Stimulated activated CD4-positive, alpha-beta T cell treated with anti-CD3 and anti-CD28 coated beads, Interleukin-2, amount 100 ng/mL, for 48 hours (primary cell): Measurements from ENCODE around the gene ZNF507.

Experiments
- DNase-seq, 2 donors: peaks; one replicate each; pipeline ENCODE4 v3.0.0-alpha.2; 2020

ZNF507 gene

DNA sequence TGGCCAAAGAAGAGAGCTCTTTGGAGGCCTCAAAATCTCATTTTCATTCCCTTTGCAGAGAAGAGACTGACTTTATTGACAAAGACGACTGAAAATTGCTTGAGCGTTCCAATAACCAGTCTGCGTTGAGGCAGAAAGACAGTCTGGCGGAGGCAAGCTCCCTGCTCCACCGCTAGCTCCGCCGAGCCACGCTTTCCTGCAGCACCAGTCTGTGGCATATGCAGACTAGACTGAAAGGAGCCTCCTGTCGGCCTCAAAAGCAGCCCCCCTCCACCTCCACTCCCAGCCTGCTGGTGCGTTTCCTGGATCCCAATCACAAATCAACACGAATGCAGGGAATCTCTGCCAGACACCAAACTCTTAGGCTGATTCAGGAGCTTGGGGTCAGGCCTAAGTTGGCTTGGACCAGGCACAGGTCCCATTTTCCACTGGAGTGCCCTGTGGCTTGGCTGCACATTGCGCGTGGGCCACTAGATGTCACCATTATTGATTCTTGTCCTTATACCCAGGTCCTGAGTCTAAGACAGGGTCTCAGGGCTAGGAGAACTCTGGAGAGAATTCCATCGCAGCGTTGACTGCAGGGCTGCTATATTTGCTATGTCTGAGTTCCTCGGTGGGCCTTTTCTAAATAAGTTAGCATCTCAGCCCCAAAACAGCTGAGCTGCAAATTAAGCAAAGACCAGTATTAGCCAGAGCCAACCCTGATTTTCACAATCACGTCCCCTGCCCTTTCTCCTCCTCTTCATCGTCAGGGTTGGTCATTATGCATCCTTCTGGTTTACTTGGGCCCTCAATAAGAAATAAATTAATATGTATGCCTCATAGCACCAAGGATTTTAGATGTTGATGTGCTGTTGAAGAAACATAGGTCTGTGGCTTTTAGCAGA is 5.2 kb upstream of the ZNF507 start:
- DNase-seq, result peak; percentile 13 to 33

DNA sequence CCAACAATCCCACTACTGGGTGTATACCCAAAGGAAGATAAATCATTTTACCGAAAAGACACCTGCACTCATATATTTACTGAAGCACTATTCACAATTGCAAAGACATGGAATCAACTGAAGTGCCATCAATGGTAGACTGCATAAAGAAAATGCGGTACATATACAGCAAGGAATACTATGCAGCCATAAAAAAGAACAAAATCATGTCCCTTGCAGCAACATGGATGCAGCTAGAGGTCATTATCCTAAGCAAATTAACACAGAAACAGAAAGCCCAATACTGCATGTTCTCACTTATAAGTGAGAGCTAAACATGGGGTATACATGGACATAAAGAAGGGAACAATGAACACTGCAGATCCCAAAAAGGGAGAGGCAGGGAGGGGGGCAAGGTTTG is 2.7 kb upstream of the ZNF507 start:
- DNase-seq, result no peak

DNA sequence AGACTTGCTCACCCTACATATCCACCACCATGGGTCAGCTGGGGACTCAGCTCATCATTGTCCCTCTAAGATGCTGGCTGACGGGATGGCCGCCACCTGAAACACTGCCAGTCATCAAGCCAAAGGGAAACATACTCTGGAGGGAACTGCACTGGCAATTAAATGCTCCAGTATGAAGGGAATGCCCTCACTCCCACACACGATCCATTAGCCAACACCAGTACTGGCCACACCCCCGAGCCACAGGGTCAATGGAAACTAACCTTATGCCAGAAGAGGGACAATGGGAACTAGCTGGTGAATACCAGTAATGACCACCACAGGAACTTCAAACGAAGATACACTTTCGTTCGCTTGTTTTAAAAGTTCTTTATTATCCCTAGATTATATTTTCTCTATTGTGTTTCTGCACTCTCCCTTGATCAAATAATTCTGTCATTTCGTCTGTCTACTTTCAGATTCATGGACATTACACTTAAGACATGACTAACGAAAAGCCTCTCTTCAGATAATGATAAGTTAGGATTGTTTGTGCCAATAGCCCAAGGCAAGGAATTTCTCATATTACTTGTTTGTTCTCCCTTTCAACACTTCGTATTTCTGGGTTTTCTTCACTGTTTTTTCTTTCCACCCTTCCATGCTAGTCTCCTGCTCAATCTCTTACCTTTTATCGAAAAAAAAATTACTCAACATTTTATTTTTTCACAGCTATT is 1.7 kb upstream of the ZNF507 start:
- no peak for DNase-seq

DNA sequence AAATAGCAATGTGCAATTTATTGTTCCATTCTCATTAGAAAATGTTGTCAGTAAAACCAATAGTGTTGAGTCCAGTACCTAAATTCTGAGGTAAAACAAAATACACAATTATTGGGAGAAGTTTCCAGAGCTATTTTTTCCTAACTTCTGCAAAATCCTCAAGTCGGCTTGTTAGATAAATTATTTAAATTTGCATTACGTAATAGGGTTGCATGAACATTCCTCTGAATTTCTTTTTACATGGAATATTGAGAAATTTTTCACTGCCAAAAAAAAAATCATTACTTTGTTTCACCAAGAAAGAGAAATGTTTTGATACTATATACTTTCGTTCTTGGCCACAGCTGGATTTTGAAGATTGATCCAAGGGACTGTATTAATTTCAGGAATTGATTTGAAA is 1.5 kb downstream of the ZNF507 start:
- no peak for DNase-seq

DNA sequence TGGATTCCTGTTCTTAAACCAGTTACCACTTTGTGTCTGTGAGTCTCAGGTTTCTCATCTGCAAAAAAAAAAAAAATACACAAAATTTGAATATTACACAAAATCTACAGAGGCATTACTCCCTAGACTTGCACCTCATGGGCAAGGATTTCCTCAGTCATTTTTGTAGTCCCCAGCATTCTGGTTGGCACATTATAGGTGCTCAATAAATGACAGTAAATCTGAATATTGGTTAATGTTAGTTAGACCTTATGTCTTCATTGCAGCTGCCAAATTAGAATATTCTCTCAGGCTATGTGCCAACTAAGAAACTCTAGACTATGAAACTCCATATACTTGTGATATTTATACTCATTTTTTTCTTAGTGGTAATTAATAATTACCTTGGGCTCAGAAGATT is 2.2 kb downstream of the ZNF507 start:
- DNase-seq, result no peak

DNA sequence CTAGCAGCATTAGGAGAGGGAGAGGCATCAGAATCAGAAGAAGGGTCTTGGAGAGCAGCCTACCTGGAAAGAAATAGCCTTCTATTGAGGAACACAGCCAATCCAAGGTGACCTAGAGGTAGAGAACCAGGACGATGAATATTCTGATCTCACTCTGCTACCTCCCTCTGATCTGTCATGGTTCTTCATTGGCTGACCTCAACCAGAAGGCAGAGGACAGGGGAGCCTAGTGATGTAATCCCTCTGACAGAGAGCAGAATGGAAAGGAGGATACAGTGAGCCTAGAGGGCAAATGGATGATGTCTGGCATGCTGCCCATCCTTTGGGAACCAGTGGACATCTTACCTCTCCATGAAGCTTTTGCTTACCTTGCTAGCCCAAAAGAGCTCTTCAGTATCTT is 3.6 kb downstream of the ZNF507 start:
- no peak for DNase-seq

DNA sequence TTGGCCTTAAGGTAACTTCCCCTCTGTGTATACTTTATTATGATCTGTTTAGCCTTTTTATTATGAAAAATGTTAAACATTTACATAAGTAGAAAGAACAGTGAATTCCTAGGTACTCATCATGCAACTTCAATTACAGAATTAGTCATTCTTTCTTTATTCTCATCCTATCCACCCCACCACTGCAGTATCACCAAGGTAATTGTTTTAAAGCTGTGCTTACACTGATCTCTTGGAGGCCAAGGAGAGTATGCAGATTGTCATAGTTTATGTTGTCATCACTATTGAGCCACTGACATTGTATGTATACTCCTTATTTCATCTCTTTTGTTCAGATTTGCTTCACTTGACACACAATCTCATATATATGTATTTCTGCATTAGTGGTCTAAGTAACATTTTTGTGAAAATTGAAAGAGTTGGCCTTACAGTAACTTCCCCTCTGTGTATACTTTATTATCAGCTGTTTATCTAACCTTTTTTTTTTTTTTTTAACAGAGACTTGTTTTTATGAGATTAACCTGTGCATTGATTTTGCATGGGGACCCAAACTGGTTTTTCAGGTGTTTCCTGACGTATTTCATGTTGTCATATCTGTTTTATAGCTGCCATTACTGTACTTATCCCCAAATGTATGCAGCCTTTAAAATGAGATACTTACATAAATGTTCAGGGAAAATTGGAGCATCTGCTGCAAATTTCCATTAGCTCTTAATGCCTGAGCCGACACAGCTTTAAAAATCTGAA is 4.5 kb downstream of the ZNF507 start:
- no peak for DNase-seq

DNA sequence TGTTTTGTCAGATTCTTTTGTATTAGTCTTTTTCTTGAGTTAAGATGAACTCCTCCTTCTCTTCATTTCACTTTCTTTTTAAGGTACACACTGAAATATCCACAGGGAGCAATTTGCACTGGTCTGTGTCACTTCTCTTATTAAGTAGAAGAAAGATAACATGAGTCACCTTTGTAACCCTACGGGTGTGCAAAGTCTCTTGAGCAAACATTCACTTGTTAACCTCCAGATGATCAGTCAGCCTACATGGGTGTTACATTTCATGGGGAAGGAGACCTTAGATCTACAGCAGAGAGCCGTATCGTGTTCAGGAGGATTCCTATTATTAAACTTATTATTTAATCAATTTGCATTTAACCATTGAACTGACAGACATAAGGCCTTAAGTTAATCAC is 5.1 kb downstream of the ZNF507 start:
- DNase-seq, result no peak

DNA sequence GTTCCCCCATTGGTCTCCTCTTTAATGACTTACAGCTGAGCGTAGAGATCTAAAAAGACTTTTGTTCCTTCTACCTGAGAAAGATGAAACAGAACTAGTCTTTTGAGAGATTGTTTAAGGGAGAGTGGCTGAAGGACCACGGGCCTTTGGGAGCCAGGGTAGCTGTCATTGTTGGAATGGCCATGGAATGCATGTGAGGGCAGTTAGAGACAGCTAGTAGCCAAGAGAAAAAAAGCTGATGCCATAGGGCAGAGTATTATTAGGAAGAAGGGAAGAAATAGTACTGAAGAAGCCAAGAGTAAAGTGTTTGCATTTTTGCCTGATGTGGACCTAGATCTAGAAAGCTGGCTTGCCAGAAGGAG is 5.6 kb downstream of the ZNF507 start:
- no peak for DNase-seq

DNA sequence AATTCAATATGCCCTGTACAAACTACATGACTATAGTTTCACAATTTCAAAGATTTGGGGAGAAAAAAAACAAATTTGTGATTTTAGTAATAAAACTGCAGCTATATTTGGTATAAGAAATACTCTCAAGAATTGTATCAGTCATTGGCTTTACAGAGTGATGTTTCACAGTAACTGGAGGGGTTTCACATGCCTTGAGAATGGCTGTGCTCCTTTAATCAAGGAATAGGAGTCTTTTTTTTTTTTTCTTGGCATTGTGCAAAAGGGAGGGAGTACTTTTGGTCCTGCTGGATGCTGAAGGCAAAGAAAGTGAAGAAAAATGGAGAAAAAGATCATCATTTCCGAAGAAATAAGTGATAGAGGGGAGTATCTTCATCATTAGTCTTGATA is 6.8 kb downstream of the ZNF507 start:
- DNase-seq, result no peak

DNA sequence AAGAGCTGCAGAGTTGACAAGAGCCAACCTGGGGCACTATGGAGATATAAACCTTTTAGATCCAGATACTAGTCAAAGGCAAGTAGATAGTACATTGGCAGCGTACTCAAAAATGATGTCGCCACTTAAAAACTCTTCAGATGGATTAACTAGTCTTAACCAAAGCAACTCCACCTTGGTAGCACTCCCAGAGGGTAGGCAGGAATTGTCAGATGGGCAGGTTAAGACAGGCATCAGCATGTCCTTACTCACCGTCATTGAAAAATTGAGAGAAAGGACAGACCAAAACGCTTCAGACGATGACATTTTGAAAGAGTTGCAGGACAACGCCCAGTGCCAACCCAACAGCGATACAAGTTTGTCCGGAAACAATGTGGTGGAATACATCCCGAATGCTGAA is 8.9 kb downstream of the ZNF507 start:
- no peak for DNase-seq

DNA sequence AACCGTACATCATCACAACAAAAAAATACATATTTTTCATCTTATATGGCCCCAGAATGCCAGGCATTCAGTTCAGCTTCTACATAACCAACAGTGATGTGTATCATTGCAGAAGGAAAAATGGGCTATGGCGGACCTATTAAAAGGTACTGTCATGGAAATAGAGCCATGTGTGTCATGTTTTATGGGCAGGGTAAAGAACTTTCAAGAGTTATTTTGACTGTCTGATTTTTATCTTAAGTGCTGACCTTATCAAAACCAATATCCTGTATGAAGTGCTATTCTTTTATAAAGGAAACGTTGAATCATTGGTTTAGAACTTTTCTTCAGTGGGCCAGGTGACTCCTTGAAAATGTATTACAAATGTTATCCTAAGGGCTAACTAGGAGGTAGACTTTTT is 9.9 kb downstream of the ZNF507 start:
- no peak for DNase-seq

DNA sequence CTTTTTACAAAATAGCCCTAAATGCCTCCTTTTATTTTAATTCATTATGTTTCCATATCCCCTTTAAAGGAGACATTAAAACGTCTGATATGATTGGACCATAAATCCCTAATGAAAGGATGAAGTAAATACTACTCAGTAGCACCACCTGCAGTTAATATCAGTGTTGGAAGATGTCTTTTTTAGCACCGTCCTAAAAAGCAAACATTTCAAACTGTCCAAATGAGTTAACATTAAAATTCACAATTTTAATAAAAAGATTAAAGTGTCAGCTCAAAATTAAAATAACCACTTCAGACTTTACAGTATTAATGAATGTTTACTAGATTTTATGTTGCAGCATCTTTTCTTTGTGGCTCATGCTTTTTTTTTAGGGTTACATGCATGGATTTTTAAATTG is 12.3 kb downstream of the ZNF507 start:
- no peak for DNase-seq

DNA sequence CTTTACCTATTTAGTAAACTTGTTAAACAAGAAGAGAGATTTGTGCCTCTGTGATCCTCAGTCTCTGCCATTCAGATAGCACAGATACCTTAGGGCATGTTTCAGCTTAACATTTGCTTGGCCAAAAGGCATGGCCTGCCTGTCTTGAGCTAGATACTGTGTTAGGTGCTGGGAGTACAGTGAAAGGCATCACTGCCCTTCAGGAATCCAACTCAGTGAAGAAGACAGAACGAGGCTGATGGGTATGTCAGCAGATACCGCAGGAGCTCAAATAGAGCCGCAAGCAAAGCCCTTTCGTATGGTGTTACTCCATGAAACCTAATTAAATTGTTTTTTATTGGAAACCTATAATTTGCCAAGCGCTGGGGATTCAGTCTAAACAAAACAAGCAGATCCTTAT is 12.9 kb downstream of the ZNF507 start:
- DNase-seq, result no peak

DNA sequence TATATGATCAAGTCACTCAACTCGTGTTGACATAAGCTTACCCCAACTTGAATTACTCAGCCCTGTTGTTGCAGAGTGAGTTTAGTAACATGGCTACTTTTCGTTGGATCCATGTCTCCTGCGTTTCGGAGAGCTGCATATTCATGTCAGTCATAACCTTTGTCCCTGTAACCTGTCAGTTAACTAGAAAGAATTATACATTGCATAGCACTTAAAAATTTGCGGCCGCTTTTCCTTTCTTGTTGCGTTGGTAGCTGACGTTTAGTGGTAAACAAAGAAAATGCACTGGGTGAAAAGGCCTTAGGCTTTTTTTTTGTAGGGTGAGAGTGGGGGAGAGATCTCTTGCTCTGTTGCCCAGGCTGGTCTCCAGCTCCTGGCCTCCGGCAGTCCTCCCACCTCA is 14.2 kb downstream of the ZNF507 start:
- DNase-seq, result no peak

DNA sequence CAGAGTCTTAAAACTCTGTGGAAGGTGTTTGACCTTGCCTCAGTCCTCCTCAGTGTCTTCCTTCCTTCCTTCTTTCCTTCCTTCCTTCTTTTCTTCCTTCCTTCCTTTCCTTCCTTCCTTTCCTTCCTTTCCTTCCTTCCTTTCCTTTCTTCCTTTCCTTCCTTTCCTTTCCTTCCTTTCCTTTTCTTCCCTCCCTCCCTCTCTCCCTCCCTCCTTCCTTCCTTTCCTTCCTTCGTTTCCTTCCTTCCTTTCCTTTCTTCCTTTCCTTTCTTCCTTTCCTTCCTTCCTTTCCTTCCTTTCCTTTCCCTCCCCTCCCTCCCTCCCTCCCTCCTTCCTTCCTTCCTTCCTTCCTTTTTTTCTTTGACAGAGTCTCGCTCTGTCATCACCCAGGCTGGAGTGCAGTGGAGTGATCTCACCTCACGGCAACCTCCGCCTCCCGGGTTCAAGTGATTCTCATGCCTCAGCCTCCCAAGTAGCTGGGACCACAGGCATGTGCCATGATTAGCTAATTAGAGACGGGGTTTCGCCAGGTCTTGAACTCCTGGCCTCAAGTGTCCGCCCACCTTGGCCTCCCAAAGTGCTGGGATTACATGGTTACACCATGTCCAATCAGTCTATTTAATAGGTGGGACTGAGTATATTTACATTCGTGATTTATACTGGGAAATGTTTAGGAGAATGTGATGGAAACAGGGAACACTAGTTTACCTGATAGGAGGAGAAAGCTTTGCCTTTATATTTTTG is 16.3 kb downstream of the ZNF507 start:
- DNase-seq, result no peak

DNA sequence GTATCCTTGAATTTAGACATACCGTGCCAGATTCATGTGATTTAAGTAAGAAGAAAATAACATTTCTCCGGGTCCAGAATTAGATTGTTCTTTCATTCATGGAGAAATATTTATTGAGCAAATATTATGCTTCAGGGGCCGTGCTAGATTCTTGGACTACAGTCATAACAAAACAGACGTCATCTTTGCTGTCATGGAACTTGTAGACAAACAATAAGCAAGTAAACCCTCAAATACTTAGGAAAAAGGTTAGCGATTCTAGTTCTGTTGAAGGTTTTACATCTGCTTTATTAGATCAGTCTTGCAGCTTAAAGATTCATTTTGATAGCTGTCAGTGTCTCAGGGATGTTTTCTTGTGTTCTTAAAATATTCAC is 16.9 kb downstream of the ZNF507 start:
- DNase-seq, result no peak

DNA sequence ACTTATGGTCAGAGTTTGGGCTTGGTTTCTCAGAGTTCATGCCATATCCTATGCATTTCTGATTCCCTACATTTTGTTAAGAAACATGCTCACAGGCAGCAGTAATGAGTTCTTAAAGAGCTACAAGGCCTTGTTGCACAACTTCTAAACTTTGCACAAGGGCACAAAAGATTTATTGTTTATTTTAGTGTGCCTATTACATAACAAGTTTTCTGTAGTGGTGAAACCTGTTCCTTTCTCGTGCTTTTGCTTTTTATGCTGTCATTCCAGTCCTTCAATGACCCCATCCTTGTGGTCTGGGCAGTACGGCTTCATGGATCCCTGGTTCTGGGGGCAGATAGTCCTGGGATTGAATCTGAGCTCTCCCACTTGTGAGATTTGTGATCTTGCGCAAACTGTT is 17.8 kb downstream of the ZNF507 start:
- no peak for DNase-seq

DNA sequence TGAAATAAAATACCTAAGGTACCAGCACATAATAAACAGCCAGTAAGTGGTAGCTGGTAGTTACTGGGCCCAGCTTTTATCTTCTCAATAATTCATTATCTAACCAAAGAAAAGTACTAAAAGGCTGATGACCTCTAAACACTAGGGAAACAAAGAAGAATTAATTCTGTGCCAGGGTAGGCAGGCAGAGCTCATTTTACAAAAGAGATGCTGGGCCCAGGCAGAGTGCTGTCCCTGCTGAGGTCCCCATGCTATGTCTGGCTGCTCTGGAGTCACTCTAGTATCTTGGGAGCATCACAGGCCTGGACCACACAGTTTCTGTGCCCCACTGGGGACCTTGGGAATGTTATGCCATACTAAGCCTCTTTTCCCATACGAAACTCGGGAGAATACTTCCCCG is 18.2 kb downstream of the ZNF507 start:
- DNase-seq, result no peak

DNA sequence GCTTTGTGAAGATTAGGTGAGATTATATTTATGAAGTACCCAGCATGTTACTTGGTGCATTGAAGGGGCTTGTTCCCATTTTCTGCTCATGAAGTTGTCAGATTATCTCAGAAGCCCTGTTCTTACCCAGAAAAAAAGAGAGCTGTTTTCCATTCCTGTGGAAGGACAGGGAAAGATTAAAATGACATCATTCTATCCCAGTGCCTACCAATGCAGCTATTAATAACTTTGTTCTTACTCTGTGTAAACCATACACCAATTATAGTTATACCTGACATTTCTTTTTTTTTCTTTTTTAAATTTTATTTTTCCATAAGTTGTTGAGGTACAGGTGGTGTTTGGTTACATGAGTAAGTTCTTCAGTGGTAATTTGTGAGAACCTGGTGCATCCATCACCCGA is 18.6 kb downstream of the ZNF507 start:
- DNase-seq, result no peak

DNA sequence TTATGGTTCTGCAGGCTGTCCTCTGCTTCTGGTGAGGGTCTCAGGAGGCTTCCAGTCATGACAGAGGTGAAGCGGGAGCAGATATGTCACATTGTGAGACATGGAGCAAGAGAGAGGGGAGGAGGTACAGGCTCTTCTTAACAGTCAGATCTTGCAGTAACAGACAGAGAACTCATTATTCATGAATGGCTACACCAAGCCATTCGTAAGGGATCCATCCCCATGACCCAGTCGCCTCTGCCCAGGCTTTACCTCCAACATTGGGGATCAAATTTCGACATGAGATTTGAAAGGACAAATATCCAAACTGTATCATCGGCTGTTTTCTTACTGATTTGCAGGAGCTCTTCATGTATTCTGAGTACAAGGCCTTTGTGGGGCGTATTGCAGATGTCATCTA is 21.7 kb downstream of the ZNF507 start:
- DNase-seq, result no peak

DNA sequence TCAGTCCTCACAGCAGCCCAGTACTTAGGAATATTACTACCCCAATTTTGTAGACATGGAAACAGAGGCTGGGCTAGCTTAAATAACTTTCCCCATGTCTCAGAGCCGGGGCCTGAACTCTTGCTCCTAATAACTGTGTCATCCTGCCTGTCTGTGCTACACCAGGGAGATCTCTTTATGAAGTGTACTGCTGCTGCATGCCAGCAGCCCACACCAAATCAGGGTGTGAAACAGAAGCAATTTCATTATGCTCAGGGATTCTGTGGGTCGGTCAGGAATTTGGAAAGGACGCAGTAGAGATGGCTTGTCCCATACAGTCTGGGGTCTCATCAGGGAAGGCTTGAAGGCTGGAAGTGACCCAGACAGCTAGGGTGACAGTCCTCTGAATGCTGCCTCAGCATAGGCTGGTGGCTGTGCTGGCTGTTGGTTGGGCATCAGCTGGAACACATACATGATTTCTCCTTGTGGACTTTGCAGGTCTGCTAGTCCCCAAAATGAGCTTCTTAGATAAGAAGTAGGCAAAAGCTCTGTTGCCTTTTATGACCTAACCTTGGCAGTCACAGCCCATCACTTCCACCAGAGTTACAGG is 22.6 kb downstream of the ZNF507 start:
- no peak for DNase-seq

DNA sequence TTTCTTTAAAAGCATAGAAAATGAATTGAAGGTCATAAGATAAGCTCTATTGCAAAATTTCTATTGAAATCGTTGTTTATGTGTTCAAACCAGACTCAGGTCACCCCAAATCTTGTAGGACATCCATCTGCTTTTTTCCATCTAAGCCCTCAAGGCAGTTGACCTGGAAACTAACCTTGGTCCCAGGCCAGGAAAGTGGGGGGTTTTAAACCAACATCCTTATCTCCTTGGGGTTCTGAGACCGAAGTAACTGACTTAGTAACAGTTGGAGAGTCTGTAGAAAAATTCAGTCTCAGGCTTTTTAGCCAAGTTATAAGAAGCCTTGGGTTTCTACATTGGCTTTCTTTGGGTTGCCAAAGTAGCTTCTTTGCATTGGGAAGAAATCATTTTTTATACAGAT is 23.4 kb downstream of the ZNF507 start:
- no peak for DNase-seq
